Measurements from ENCODE around the gene CRYBG1.

Gene CRYBG1

DNA sequence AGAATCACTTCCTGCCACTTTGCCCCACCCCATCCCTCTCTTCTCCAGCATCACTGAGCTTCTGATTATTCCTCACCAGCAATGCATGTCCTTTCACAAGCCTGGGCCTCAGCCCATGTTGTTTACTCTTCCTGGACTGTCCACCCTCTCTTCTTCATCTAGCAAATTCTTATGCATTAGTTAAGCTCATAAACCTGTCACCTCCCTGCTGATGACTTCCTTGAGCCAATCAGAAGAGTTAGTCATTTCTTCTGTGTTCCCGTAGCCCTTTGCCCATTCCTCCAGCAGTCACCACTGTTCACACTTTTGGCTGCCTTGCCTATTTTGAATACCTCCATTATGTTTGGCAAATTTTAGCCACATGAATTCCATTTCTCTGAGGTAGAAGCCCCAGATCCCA lies 4.1 kb upstream of the CRYBG1 start:
- no peak for DNase-seq (ENCODE audit: low spot score in 2 of 2)
- Mint-ChIP-seq H3K4me3 (no peak overlapping the region), H3K27ac (no peak overlapping the region), H3K9me3 (peaks cover 7% of the 10 kb centered on the region), H3K4me1 (peaks cover 4% of the 10 kb centered on the region), H3K36me3 (peaks cover 5% of the 10 kb centered on the region), H3K27me3 (peaks cover 32% of the 10 kb centered on the region)
- ATAC-seq (ENCODE audit: low read depth) = no peak

DNA sequence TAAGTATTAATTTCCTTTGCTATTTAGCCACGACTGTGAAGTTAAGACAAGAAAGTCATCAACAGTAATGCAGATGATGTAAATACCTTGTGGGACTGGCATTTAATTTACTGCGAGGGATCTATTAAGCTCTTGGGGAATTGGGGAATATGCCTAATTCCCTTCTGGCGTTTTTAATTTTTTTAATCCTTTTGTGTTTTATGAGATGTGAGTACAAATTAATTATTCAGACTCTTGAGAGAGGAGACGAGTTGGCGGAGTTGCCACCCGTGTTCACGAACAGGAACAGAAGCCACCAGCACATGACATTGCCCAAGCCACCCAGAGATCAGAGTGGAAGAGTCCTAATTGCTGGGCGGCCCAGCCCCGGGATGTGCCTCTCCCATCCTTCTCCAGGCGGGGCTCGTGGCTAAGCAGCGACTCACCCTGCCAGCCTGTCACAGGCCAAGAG lies 533 bp upstream of the CRYBG1 start:
- DNase-seq (ENCODE audit: low spot score in 2 of 2) = no peak
- Mint-ChIP-seq H3K27me3 (peaks cover 24% of the 10 kb centered on the region), H3K27ac (no peak overlapping the region)

DNA sequence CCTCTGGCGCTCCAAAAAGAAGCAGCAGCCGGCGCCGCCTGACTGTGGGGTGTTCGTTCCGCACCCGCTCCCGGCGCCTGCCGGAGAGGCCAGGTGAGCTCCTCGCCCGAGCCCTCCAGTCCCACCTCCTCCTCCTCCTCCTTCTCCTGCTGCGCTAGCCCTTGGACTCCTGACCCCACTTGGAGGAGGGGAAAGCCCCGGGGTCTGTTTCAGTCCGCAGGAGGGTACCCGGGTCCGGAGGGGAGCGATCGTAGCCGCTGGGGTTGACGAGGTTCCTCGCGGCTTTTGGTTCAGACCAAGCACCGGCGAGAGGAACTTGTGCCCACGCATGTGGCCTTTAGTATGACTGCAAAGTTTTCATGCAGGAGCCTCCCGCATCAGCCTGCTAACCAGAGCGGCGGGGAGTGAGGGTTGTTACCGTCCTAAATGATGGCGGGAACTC lies 493 bp downstream of the CRYBG1 start:
- Mint-ChIP-seq H3K9me3 (no peaks in the 10 kb centered on the region), H3K36me3 (no peaks in the 10 kb centered on the region), H3K4me1 (peaks cover 5% of the 10 kb centered on the region), H3K4me3 (peak overlapping the region; percentile 90), H3K27me3 (peaks cover 16% of the 10 kb centered on the region), H3K27ac (no peak overlapping the region)
- peak; percentile 22 to 60 for DNase-seq (ENCODE audit: low spot score in 2 of 2)
- peak; percentile 36 for ATAC-seq (ENCODE audit: low read depth)

More for the DNA sequence above, 533 bp upstream of the CRYBG1 start:
- Mint-ChIP-seq H3K36me3 (no peaks in the 10 kb centered on the region), H3K9me3 (no peaks in the 10 kb centered on the region), H3K4me1 (peaks cover 5% of the 10 kb centered on the region), H3K4me3 (peak overlapping the region; percentile 71)
- no peak for ATAC-seq (ENCODE audit: low read depth)

DNA sequence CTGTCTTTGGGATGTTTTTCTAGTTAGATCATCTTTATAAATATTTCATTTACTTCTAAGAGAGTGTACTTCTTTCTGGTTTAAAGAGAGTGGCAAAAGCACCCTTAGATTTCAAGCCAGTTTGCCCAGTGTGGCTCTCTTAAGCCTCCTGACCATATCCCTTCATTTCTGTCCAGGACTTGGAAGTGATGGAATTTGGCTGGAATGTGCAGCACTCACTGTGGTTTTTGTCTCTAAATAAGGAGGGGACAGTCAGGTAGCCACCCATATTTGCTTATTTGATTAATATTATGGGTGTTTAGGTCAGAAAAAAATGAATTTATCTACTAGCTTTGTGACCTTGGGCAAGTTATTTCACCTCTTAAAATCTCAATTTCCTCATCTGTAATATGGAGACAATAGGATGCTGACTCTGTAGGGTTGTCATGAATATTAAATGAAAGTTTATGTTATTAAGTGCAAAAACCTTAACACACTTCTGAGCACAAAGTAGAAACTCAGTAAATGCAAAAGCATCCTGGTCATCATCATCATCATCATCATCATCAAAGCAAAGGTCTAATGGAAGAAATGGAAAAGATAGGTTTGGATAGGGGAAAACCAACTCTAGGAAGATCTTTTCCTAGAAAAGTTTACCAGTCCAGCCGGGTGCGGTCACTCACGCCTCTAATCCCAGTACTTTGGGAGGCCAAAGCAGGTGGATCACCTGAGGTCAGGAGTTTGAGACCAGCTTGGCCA lies 3.1 kb downstream of the CRYBG1 start:
- no peak overlapping the region for H3K27ac Mint-ChIP-seq
- ATAC-seq (ENCODE audit: low read depth) (no peak), DNase-seq (ENCODE audit: low spot score in 2 of 2) (no peak)
- H3K4me3 Mint-ChIP-seq = no peak overlapping the region
- H3K36me3 Mint-ChIP-seq = no peaks in the 10 kb centered on the region
- no peaks in the 10 kb centered on the region for H3K9me3 Mint-ChIP-seq
- H3K27me3 Mint-ChIP-seq = peaks cover 2% of the 10 kb centered on the region
- peaks cover 5% of the 10 kb centered on the region for H3K4me1 Mint-ChIP-seq

DNA sequence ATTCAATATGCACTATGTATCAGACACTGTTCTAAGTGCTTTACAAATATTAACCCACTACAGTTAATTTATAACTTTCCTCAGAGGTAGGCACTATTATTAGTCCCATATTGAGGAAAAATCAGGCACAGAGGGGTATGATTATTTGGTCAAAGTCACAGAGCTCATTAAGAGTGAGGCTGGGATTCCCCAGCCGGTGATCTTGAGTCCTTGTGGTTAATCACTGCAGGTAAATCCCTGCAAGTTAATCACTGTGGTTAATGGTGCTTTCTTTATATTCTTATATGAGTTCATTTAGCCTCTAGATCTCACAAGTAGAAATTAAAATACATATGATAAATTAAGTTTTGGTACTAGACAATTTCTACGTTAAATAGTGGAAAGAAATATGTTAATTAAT lies 9.2 kb downstream of the CRYBG1 start:
- ATAC-seq (ENCODE audit: low read depth) (no peak), DNase-seq (ENCODE audit: low spot score in 2 of 2) (no peak)
- H3K36me3 Mint-ChIP-seq = no peaks in the 10 kb centered on the region
- no peak overlapping the region for H3K4me3 Mint-ChIP-seq
- no peak overlapping the region for H3K27ac Mint-ChIP-seq
- no peaks in the 10 kb centered on the region for H3K27me3 Mint-ChIP-seq
- no peaks in the 10 kb centered on the region for H3K9me3 Mint-ChIP-seq
- H3K4me1 Mint-ChIP-seq = no peaks in the 10 kb centered on the region

DNA sequence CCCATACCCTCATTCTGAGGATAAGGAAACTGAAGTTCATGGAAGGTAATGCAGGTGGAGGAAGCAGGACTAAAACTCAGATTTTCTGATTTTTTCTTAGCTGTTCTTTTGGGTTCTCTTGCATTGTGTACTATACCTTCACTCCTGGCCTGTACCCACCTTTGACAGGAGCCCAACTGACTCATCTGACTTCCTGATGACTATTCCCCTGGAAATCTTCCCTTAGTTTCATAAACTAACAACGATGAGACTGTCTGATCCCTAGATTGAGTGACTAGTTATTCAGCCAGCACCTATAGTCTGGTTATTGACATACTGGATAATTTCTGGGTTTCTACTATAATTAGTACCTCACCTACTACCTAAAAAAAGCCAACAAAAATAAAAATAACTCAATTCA lies 10.1 kb downstream of the CRYBG1 start:
- no peak for DNase-seq (ENCODE audit: low spot score in 2 of 2)

DNA sequence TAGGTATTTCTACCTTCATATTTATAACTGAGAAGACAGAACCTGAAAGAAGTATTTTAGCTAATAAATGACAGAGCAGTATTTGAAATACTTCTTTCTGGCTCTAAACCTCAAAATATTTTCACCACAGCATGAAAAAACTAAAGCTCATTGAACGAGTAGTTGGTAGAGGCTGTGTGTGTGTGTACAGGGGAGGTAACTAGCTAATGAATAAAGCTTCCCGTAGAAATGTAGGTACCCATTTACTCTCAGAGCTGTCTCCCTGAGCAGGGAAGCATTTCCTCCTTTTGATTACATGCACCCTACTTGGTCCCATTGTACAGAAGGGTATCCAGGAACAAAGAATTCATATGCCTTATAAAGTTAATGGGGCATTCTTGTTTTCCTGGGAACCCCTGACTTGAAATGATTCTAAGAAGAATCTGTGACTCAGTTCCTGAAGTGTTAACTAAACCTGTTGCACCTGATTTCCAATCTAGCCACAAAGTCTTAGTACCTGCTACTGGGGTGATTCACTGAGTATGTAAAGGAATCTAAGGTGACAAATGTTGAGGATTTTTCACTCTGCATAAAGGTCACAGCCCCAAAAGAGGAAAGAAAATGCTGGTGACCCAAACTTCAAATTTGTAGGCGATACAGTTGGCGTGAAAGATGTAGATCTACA lies 12.5 kb downstream of the CRYBG1 start:
- Mint-ChIP-seq H3K27ac (no peak overlapping the region), H3K36me3 (no peaks in the 10 kb centered on the region), H3K4me3 (no peak overlapping the region), H3K27me3 (no peaks in the 10 kb centered on the region), H3K4me1 (peaks cover 6% of the 10 kb centered on the region), H3K9me3 (no peaks in the 10 kb centered on the region)
- ATAC-seq (ENCODE audit: low read depth) (no peak), DNase-seq (ENCODE audit: low spot score in 2 of 2) (no peak)

More for the DNA sequence above, 10.1 kb downstream of the CRYBG1 start:
- Mint-ChIP-seq H3K36me3 (no peaks in the 10 kb centered on the region), H3K4me1 (no peaks in the 10 kb centered on the region), H3K4me3 (no peak overlapping the region), H3K27ac (no peak overlapping the region), H3K9me3 (no peaks in the 10 kb centered on the region), H3K27me3 (no peaks in the 10 kb centered on the region)
- no peak for ATAC-seq (ENCODE audit: low read depth)

DNA sequence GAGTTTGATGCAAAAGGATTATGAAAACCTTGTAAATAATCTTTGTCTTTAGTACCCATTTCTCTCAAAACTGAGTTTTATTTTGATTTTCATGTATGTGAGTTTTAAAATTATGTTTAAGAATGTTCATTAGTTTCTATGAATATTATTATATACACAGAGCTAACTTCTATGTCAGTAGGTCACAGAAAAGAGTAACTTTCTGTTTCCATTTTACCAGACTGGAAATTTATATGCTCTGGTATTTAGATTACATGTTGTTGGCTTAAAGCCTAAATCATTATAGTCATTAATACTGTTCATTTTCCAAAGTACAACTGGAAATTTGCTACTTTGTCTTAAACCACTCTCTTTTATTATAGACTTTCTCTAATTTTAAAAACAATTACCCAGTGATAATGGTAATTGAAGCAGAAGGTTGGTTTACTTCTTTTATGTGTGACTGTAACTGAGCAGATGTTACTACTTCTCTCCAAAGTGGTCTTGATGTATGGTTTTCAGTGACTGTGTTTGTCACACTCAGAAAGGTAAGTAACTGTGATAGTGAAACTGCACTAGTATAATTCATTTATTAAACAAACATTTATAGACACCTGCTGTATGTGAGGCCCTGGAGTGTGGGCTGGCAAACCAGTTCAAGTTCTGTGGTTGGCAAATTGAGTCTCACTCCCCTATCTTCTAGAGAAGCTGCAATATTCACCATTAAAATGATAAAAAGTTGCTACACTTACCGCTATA lies 13.2 kb downstream of the CRYBG1 start:
- Mint-ChIP-seq H3K4me1 (peaks cover 6% of the 10 kb centered on the region), H3K4me3 (no peak overlapping the region), H3K9me3 (no peaks in the 10 kb centered on the region), H3K36me3 (no peaks in the 10 kb centered on the region), H3K27ac (no peak overlapping the region), H3K27me3 (no peaks in the 10 kb centered on the region)
- ATAC-seq (ENCODE audit: low read depth) = no peak
- DNase-seq (ENCODE audit: low spot score in 2 of 2) = no peak

DNA sequence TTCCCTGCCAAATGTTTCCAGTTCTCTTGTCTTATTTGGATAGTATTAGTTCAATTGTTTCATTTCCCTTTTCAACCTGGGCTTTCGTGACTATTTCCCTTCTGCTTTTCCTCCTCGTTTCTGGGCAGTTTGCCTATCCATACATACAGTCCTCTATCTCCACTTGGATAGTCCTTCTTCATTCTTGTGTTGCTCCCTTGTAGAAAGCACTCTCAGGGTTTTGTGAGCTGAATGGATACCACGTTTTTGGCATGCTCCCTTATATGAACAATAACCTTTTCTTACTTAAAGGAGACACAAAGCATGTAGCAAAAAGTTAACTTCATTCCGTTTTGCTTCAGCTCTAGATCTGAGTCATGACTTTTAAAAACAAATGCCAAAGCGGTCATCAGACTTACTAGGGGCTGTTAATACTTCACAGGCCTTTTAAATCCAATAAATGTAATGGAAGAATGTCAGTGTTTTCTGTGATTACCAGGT lies 16.6 kb downstream of the CRYBG1 start:
- ATAC-seq (ENCODE audit: low read depth) (no peak), DNase-seq (ENCODE audit: low spot score in 2 of 2) (no peak)
- no peaks in the 10 kb centered on the region for H3K9me3 Mint-ChIP-seq

DNA sequence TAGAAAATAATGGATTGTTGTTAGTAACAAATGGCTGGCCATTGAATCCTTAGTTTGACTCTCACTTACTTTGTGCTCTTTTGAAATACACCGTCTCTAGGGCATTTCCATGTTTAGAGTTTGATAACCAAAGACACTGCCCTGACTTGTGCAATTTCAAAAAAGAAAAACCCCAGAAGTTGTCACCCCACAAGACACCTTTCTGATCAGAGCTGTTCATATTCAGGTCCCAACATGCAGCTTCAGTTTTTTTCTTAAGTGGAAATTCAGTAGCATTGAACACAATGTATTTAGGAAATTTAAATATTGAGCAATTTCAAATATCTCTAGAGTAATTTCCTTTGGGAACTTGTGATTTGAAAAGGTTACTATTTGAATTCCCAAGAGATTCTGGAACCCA lies 19.4 kb downstream of the CRYBG1 start:
- Mint-ChIP-seq H3K9me3 (no peaks in the 10 kb centered on the region), H3K27me3 (no peaks in the 10 kb centered on the region), H3K4me3 (no peak overlapping the region), H3K36me3 (no peaks in the 10 kb centered on the region), H3K4me1 (peaks cover 14% of the 10 kb centered on the region), H3K27ac (no peak overlapping the region)
- no peak for DNase-seq (ENCODE audit: low spot score in 2 of 2)
- no peak for ATAC-seq (ENCODE audit: low read depth)

More for the DNA sequence above, 16.6 kb downstream of the CRYBG1 start:
- Mint-ChIP-seq H3K4me3 (no peak overlapping the region), H3K36me3 (no peaks in the 10 kb centered on the region), H3K27ac (no peak overlapping the region), H3K4me1 (peaks cover 14% of the 10 kb centered on the region), H3K27me3 (no peaks in the 10 kb centered on the region)

DNA sequence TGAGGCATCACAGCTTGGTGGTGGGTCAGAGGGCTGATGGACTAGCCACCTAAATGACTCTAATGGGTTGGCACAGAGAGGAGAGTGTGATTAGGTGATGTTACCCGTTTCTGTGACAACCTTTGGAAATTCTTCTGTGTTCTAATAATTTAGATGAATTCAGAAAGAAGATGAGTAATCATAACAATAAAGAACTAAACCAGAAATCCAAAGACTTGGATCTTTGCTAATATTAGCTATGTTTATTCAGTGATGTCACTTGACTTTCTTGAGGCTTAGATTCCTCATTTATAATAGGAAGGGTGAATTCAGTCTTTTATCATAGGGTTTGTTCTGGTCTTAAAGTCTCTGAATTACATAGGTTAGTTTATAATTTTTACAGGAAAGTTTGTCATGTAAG lies 19.9 kb downstream of the CRYBG1 start:
- DNase-seq (ENCODE audit: low spot score in 2 of 2) (no peak), ATAC-seq (ENCODE audit: low read depth) (no peak)
- Mint-ChIP-seq H3K27me3 (no peaks in the 10 kb centered on the region), H3K27ac (no peak overlapping the region), H3K36me3 (no peaks in the 10 kb centered on the region), H3K4me3 (no peak overlapping the region), H3K9me3 (no peaks in the 10 kb centered on the region), H3K4me1 (peaks cover 14% of the 10 kb centered on the region)

DNA sequence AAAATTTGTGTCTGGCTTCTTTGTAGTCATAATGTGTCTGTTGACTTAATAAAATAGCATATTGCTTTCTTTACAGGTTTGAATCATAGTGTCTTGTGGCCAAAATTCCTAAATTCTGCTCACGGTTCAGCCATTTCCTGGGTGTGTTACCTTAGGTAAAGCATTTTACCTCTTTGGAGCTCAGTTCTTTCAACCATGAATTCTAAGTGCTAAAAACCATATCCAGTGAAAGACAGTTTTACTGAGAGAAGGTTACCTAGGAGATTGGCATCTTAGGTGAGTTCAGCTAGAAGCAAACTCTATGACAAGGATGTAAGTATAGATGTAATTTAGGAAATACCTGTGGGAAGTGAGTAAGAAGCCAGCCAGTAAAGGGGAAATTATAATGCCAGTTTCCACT lies 20.7 kb downstream of the CRYBG1 start:
- H3K9me3 Mint-ChIP-seq = no peaks in the 10 kb centered on the region
- no peaks in the 10 kb centered on the region for H3K36me3 Mint-ChIP-seq
- H3K27ac Mint-ChIP-seq = no peak overlapping the region
- H3K4me1 Mint-ChIP-seq = peaks cover 14% of the 10 kb centered on the region
- no peak overlapping the region for H3K4me3 Mint-ChIP-seq
- ATAC-seq (ENCODE audit: low read depth) (no peak), DNase-seq (ENCODE audit: low spot score in 2 of 2) (no peak)
- no peaks in the 10 kb centered on the region for H3K27me3 Mint-ChIP-seq

DNA sequence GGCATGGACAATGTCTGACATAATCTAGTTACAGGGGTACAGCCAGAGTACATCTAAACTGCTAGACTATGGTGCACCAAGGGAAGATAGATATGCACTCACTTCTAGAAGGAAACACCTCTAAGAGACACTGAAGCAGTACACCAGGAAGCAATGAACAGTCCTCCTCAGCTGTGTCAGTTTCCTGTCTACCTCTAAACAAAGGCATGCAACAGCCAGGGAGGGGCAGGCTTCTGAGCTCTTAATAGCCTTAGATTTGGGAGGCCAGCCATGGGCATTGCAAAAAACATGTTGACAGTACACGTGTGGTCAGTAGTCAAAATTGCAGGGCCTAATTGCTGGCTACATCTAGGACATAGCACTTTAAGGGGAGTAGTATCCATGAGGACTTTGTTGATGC lies 21.4 kb downstream of the CRYBG1 start:
- H3K4me3 Mint-ChIP-seq = no peak overlapping the region
- H3K36me3 Mint-ChIP-seq = no peaks in the 10 kb centered on the region
- no peaks in the 10 kb centered on the region for H3K27me3 Mint-ChIP-seq
- no peak overlapping the region for H3K27ac Mint-ChIP-seq
- ATAC-seq (ENCODE audit: low read depth) = peak; percentile 56
- peaks cover 11% of the 10 kb centered on the region for H3K4me1 Mint-ChIP-seq
- DNase-seq (ENCODE audit: low spot score in 2 of 2) = no peak
- no peaks in the 10 kb centered on the region for H3K9me3 Mint-ChIP-seq

DNA sequence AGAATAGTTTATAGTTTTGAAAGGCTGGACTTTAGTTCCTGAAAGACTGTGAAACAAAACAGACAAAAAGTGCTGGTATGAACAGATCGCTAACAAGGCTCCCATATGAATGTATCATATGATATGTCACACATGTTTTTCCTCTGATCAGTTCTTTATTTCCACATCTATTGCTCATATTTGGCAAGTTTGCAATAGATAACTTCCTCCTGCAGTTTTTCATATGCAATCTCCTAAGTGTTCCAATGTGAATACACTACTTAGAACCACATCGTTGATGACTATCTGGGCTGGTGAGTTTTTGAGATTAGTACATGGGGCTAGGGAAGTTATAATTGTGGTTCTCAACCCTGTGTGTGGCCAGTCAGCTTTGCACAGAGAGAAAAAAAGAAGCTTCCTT lies 23.1 kb downstream of the CRYBG1 start:
- DNase-seq (ENCODE audit: low spot score in 2 of 2) = no peak

More for the DNA sequence above, 23.1 kb downstream of the CRYBG1 start:
- Mint-ChIP-seq H3K9me3 (no peaks in the 10 kb centered on the region), H3K27me3 (no peaks in the 10 kb centered on the region), H3K36me3 (no peaks in the 10 kb centered on the region), H3K27ac (no peak overlapping the region), H3K4me3 (no peak overlapping the region), H3K4me1 (peaks cover 8% of the 10 kb centered on the region)
- no peak for ATAC-seq (ENCODE audit: low read depth)
